Esophagus squamous epithelium (tissue), 4 donors: ENCODE measurements around the gene ZNF221.

ENCODE experiments used
- POLR2A ChIP-seq, 4 donors: fragments of 450-650 bp; IDR thresholded peaks; one replicate each; pipeline ENCODE4 v1.6.1; 2017; ENCODE audit warnings: antibody characterized with exemption in 4 of 4, mild to moderate bottlenecking in 4 of 4, moderate library complexity in 3 of 4
- TF ChIP-seq, protein P1 (sequence below), 6 experiments: fragments of 450-650 bp in 4 of 6; fragments of 200-600 bp in 2 of 6; sonication (generic) in 2 of 6; IDR thresholded peaks; one replicate each; pipeline ENCODE4 v1.5.1; 2016 to 2019; ENCODE audit warnings: antibody characterized with exemption in 6 of 6, mild to moderate bottlenecking in 4 of 6, moderate library complexity in 4 of 6

- TF ChIP-seq, protein P1, sequence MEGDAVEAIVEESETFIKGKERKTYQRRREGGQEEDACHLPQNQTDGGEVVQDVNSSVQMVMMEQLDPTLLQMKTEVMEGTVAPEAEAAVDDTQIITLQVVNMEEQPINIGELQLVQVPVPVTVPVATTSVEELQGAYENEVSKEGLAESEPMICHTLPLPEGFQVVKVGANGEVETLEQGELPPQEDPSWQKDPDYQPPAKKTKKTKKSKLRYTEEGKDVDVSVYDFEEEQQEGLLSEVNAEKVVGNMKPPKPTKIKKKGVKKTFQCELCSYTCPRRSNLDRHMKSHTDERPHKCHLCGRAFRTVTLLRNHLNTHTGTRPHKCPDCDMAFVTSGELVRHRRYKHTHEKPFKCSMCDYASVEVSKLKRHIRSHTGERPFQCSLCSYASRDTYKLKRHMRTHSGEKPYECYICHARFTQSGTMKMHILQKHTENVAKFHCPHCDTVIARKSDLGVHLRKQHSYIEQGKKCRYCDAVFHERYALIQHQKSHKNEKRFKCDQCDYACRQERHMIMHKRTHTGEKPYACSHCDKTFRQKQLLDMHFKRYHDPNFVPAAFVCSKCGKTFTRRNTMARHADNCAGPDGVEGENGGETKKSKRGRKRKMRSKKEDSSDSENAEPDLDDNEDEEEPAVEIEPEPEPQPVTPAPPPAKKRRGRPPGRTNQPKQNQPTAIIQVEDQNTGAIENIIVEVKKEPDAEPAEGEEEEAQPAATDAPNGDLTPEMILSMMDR (IDR thresholded peaks at IDR 0.05): no peak
- TF ChIP-seq POLR2A (IDR thresholded peaks at IDR 0.05): no peak
Observed at GRCh38 chr19:43905897-43906296, 45.1 kb upstream of the ZNF221 start.
